GM12891 (cell line): ENCODE data around the gene ATP11A.

Source experiments
- PAX5 ChIP-seq: IDR thresholded peaks from 2 replicates; pipeline ENCODE4 v1.6.1; 2011; ENCODE audit warnings: low read length, moderate library complexity, mild to moderate bottlenecking; ENCODE audit not compliant: insufficient read depth, severe bottlenecking
- POLR2AphosphoS5 ChIP-seq: IDR thresholded peaks from 2 replicates; pipeline ENCODE4 v1.6.1; 2011; ENCODE audit warnings: low read depth, low read length, control low read depth
- SPI1 ChIP-seq: IDR thresholded peaks from 2 replicates; pipeline ENCODE4 v1.6.1; 2011; ENCODE audit warnings: low read depth, low read length, control low read depth
- TAF1 ChIP-seq: IDR thresholded peaks from 2 replicates; pipeline ENCODE4 v1.6.1; 2011; ENCODE audit warnings: low read depth, low read length, control low read depth

- TF ChIP-seq PAX5 (no peak), TAF1 (no peak), POLR2AphosphoS5 (no peak), SPI1 (no peak)
Measured at GRCh38 chr13:112714376-112715174, 24.7 kb downstream of the ATP11A start.
